GM23248 (cell line): ENCODE data around the gene SH2D3A.

Source experiments
- EZH2 ChIP-seq: fragments of 200-600 bp; sonication (generic); IDR thresholded peaks from 2 replicates; pipeline ENCODE4 v1.6.1; 2018; ENCODE audit warnings: antibody characterized with exemption, mild to moderate bottlenecking; ENCODE audit not compliant: insufficient read depth, poor library complexity, severe bottlenecking
- EZH2phosphoT487 ChIP-seq: fragments of 200-600 bp; sonication (generic); IDR thresholded peaks from 2 replicates; pipeline ENCODE4 v1.6.1; 2018; ENCODE audit warnings: antibody characterized with exemption, moderate library complexity, mild to moderate bottlenecking, low read depth; ENCODE audit not compliant: insufficient read depth

DNA sequence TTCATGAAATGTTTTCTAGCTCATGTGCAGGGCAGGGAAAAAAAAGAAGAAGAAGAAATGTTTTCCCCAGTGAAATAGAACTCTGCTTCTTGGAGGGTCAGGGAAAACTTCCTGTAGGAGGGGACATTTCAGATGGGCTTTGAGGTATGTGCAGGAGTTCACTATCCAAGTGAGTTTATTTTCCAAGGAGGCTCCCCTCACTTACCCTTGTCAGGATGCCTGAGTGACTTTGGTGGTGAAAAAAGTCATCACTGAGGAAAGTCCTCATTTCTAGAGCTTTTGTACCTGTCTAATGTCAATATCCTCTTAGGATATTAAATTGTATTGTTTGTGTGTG is 46.1 kb downstream of the SH2D3A start:
- no peak for TF ChIP-seq EZH2
- TF ChIP-seq EZH2phosphoT487 = no peak
